ENCODE data around the gene EXOC2. TPM values are rescaled to one million over a fixed set of nuclear protein-coding genes. Genes with fewer than 3 reads are reported as not detected.

EXOC2 gene
- total and polyA plus RNA-seq, 10 of the 15 experiments (the other 5 are each of a cell fraction or from before 2014, with no cell fraction given) = 8.7 to 32.8 (median 20.7) TPM

DNA sequence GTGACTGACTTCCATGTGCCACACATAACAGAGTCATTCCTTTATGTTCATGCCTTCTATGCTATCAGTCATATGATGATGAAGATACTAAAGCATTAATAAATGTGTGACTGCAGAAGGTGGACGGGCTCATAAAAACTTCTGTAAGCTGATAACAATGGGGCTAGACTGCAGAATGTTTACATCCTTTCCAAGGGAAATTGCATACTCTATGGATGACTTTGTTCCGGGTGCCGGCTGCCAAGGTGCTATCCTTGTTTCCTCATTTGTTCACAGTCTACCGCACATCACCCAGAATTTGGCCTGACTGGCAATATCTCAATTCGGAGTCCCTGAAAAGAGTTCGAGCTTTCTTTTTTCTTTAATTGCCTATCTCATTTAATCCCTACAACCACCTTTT lies 121.0 kb downstream of the EXOC2 start:
- WGBS (ENCODE audit: insufficient coverage, insufficient replicate concordance, low lambda C conversion rate, missing lambda C conversion rate) = 98% methylated on average over 6 of the region's 6 CpGs
- peaks cover 2 to 5% of the 10 kb centered on the region in 2 experiments for H3K36me3 ChIP-seq (ENCODE audit: control insufficient read depth in 2 of 2, insufficient read depth in 2 of 2, low read length in 1 of 2)
- no peaks in the 10 kb centered on the region for H3K4me1 ChIP-seq (ENCODE audit: control insufficient read depth, insufficient read depth, low read length)
- BruUV-seq (replicated peaks) = no TSS peak
- H2AFZ ChIP-seq (ENCODE audit: control insufficient read depth, low read depth, low read length) = no peak overlapping the region
- POLR2A ChIA-PET = no interaction called here
- no peaks in the 10 kb centered on the region for H4K20me1 ChIP-seq (ENCODE audit: control insufficient read depth, insufficient read depth)
- CTCF ChIA-PET = no interaction called here
- H3K27me3 ChIP-seq (replicated peaks in 1 of 2; ENCODE audit: control insufficient read depth in 2 of 2, insufficient read depth in 2 of 2, low read length in 1 of 2) = no peaks in the 10 kb centered on the region
- DNase-seq (ENCODE audit: low read depth, low spot score) (no peak), ATAC-seq (no peak), FAIRE-seq (no peak)
- in situ Hi-C loops (cut with MboI) (no loop called here), intact Hi-C loops (cut with micrococcal nuclease; ENCODE audit: unreplicated experiment) (no loop called here)
- TF ChIP-seq MYB (IDR thresholded peaks at IDR 0.05; ENCODE audit: borderline replicate concordance, low read depth, low read length) (no peak), ZBED1 (IDR thresholded peaks at IDR 0.05; ENCODE audit: borderline replicate concordance) (no peak), E4F1 (IDR thresholded peaks at IDR 0.05; ENCODE audit: borderline replicate concordance, partially characterized antibody) (no peak), LARP7 (IDR thresholded peaks at IDR 0.05) (no peak), KDM1A (IDR thresholded peaks at IDR 0.05; ENCODE audit: borderline replicate concordance) (no peak), RFX5 (IDR thresholded peaks at IDR 0.05; ENCODE audit: low read depth, low read length) (no peak), ZNF274 (IDR thresholded peaks at IDR 0.05; ENCODE audit: insufficient read depth, insufficient read length) (no peak), ZNF384 (IDR thresholded peaks at IDR 0.05; ENCODE audit: borderline replicate concordance, low read depth, low read length) (no peak), CBFB (IDR thresholded peaks at IDR 0.05; ENCODE audit: low read depth) (no peak)
- H3K9ac ChIP-seq (ENCODE audit: control insufficient read depth, insufficient read depth, low read length) = no peak overlapping the region
- H3K79me2 ChIP-seq (ENCODE audit: control insufficient read depth, insufficient read depth, low read length) = no peaks in the 10 kb centered on the region
- no peak overlapping the region for H3K4me2 ChIP-seq (ENCODE audit: control insufficient read depth, insufficient read depth)
- peaks cover 9% of the 10 kb centered on the region; the same call in 2 of the 3 replicates for H3K9me3 ChIP-seq (replicated peaks; ENCODE audit: control insufficient read depth, insufficient read depth, low read length)
- no peak overlapping the region for H3K4me3 ChIP-seq
- SMC1A ChIA-PET (ENCODE audit: uncharacterized antibody, unreplicated experiment) = no interaction called here
- no peak overlapping the region for H3K27ac ChIP-seq (ENCODE audit: control insufficient read depth, insufficient read depth)
- RAD21 ChIA-PET (ENCODE audit: unreplicated experiment) = no interaction called here
